HCT116 (cell line): ENCODE results near the gene RABGEF1. TPM values are rescaled to one million over a fixed set of nuclear protein-coding genes. Genes with fewer than 3 reads are reported as not detected.

Experiments
- ATAC-seq: fragments of 200-7000 bp; cut with Tn5 transposase; 2 replicates; pipeline ENCODE4 v1.9.1; 2020; ENCODE audit warnings: mild to moderate bottlenecking, moderate library complexity
- BruUV-seq: library from RNA; stranded (reverse); fragments of 400-500 nt; replicated peaks from 2 replicates; lab custom pipeline; 2021; lab: Mats Ljungman, UMichigan
- CTCF ChIA-PET: fragments of 300-600 bp; sonication (Branson Sonifier 250); formaldehyde crosslinking; loops from one replicate; lab custom pipeline; 2021; ENCODE audit warnings: antibody characterized with exemption; lab: Charles Lee
- POLR2A ChIA-PET: fragments of 300-600, 350-600 bp; sonication (Branson Sonifier 250); formaldehyde crosslinking; loops from one replicate; lab custom pipeline; 2021; ENCODE audit warnings: antibody characterized with exemption; lab: Charles Lee
- RAD21 ChIA-PET, 2 experiments: fragments of 300-600 bp; sonication (Branson Sonifier 250); formaldehyde crosslinking; loops; one replicate each; lab custom pipeline; 2023; ENCODE audit warnings: low total read pairs in 2 of 2; ENCODE audit not compliant: uncharacterized antibody in 2 of 2, unreplicated experiment in 2 of 2, low non-redundant PET in 1 of 2; lab: Charles Lee
- DNase-seq: peaks from one replicate; pipeline ENCODE4 v3.0.0-alpha.2; 2010; ENCODE audit warnings: low read depth, low spot score
- H2AFZ ChIP-seq: fragments of 200-600 bp; shearing (Covaris generic), sonication (generic); 2 replicates; pipeline ENCODE4 v1.6.1; 2017; ENCODE audit warnings: low read depth, mixed run types, mixed read lengths, antibody characterized with exemption, low read length; ENCODE audit not compliant: poor library complexity, severe bottlenecking
- H3K27ac ChIP-seq: 2 replicates; pipeline ENCODE4 v1.5.1; 2012; ENCODE audit warnings: low read depth, low read length
- H3K27me3 ChIP-seq: fragments of 200-600 bp; sonication (generic); 2 replicates; pipeline ENCODE4 v1.6.1; 2016; ENCODE audit warnings: mixed run types, low read length, mixed read lengths; ENCODE audit not compliant: insufficient read depth
- H3K36me3 ChIP-seq, 2 experiments: fragments of 200-500 bp in 1 of 2; fragments of 200-600 bp in 1 of 2; sonication (Bioruptor generic) in 1 of 2; sonication (generic) in 1 of 2; 2 replicates each; pipeline versions ENCODE4 v1.5.1 to v1.6.1; 2014 to 2016; ENCODE audit warnings: low read length in 2 of 2, inconsistent platforms in 1 of 2, mixed read lengths in 1 of 2, mixed run types in 1 of 2; ENCODE audit not compliant: insufficient read depth in 2 of 2, control insufficient read depth in 1 of 2
- H3K4me1 ChIP-seq, 2 experiments: fragments of 200-600 bp in 1 of 2; sonication (generic) in 1 of 2; 2 replicates each; pipeline versions ENCODE4 v1.5.1 to v1.6.1; 2012 to 2017; ENCODE audit warnings: low read length in 2 of 2, inconsistent platforms in 1 of 2, mild to moderate bottlenecking in 1 of 2, mixed read lengths in 1 of 2, mixed run types in 1 of 2, moderate library complexity in 1 of 2; ENCODE audit not compliant: insufficient read depth in 2 of 2, control insufficient read depth in 1 of 2
- H3K4me2 ChIP-seq: fragments of 200-600 bp; sonication (generic); 2 replicates; pipeline ENCODE4 v1.6.1; 2017; ENCODE audit warnings: mixed run types, low read length, mixed read lengths
- H3K4me3 ChIP-seq, 2 experiments: fragments of 200-600 bp in 1 of 2; sonication (generic) in 1 of 2; replicated peaks in 1 of 2; 2 replicates each; pipeline ENCODE4 v1.5.1; 2011 to 2016; ENCODE audit warnings: low read length in 2 of 2, control low read depth in 1 of 2, low read depth in 1 of 2, mild to moderate bottlenecking in 1 of 2, mixed read lengths in 1 of 2, mixed run types in 1 of 2
- H3K79me2 ChIP-seq: fragments of 200-600 bp; sonication (generic); 2 replicates; pipeline ENCODE4 v1.6.1; 2017; ENCODE audit warnings: mild to moderate bottlenecking, mixed run types, low read length, moderate library complexity, mixed read lengths; ENCODE audit not compliant: insufficient read depth
- H3K9ac ChIP-seq: fragments of 200-600 bp; sonication (generic); 2 replicates; pipeline ENCODE4 v1.6.1; 2016; ENCODE audit warnings: low read length, mixed read lengths
- H3K9me2 ChIP-seq: fragments of 200-600 bp; sonication (generic), shearing (Covaris generic); 2 replicates; pipeline ENCODE4 v1.6.1; 2017; ENCODE audit warnings: mixed run types, mild to moderate bottlenecking, moderate library complexity; ENCODE audit not compliant: insufficient read depth
- H3K9me3 ChIP-seq, 2 experiments: fragments of 200-500 bp in 1 of 2; fragments of 200-600 bp in 1 of 2; sonication (Bioruptor generic) in 1 of 2; sonication (generic) in 1 of 2; 2 replicates each; pipeline ENCODE4 v1.6.1; 2014 to 2017; ENCODE audit warnings: low read length in 2 of 2, mixed read lengths in 2 of 2, inconsistent platforms in 1 of 2, low read depth in 1 of 2, mild to moderate bottlenecking in 1 of 2, mixed run types in 1 of 2, moderate library complexity in 1 of 2; ENCODE audit not compliant: control insufficient read depth in 1 of 2, insufficient read depth in 1 of 2
- H4K20me1 ChIP-seq: fragments of 200-600 bp; sonication (generic), shearing (Covaris generic); 2 replicates; pipeline ENCODE4 v1.6.1; 2017; ENCODE audit warnings: mixed run types, mild to moderate bottlenecking, moderate library complexity; ENCODE audit not compliant: insufficient read depth
- CBX3 ChIP-seq: IDR thresholded peaks from 2 replicates; pipeline ENCODE4 v1.6.1; 2012; ENCODE audit warnings: low read depth
- CEBPB ChIP-seq: IDR thresholded peaks from 2 replicates; pipeline ENCODE4 v1.6.1; 2012; ENCODE audit warnings: low read depth
- EZH2 ChIP-seq: fragments of 200-600 bp; sonication (generic); IDR thresholded peaks from 2 replicates; pipeline ENCODE4 v1.6.1; 2017; ENCODE audit warnings: antibody characterized with exemption, mixed run types
- EZH2phosphoT487 ChIP-seq: fragments of 200-600 bp; IDR thresholded peaks from 2 replicates; pipeline ENCODE4 v1.6.1; 2018; ENCODE audit warnings: antibody characterized with exemption, borderline replicate concordance
- MAX ChIP-seq: IDR thresholded peaks from 2 replicates; pipeline ENCODE4 v1.6.1; 2012
- POLR2AphosphoS5 ChIP-seq: IDR thresholded peaks from 2 replicates; pipeline ENCODE4 v1.6.1; 2011; ENCODE audit warnings: mild to moderate bottlenecking, low read depth, low read length, moderate library complexity
- REST ChIP-seq: IDR thresholded peaks from 2 replicates; pipeline ENCODE4 v1.6.1; 2012; ENCODE audit warnings: low read depth
- SIN3A ChIP-seq: IDR thresholded peaks from 2 replicates; pipeline ENCODE4 v1.6.1; 2012; ENCODE audit warnings: low read depth
- SP1 ChIP-seq: IDR thresholded peaks from 2 replicates; pipeline ENCODE4 v1.6.1; 2012; ENCODE audit warnings: low read depth
- SRF ChIP-seq: IDR thresholded peaks from 2 replicates; pipeline ENCODE4 v1.6.1; 2012; ENCODE audit warnings: low read depth
- TCF7L2 ChIP-seq: IDR thresholded peaks from 2 replicates; pipeline ENCODE4 v1.7.0; 2011; ENCODE audit warnings: borderline replicate concordance, inconsistent platforms; ENCODE audit not compliant: insufficient read depth, insufficient read length; ENCODE audit errors: extremely low read depth
- YY1 ChIP-seq: IDR thresholded peaks from 2 replicates; pipeline ENCODE4 v1.6.1; 2011; ENCODE audit warnings: low read length, low read depth, moderate library complexity, mild to moderate bottlenecking; ENCODE audit not compliant: insufficient replicate concordance; ENCODE audit errors: extremely low read depth
- ZFX ChIP-seq: fragments of 450-650 bp; IDR thresholded peaks from 2 replicates; pipeline ENCODE4 v1.6.1; 2017
- intact Hi-C: fragments of 100-400 bp; cut with micrococcal nuclease; formaldehyde crosslinking; loops from 2 replicates; pipeline ENCODE4 v1.10.0; 2022
- total RNA-seq: library from RNA; stranded (reverse); gene quantifications from one replicate; pipeline ENCODE4 v1.2.1, GENCODE V29; 2021; ENCODE audit not compliant: unreplicated experiment
- TF ChIP-seq, protein P1 (sequence below), 3 experiments: fragments of 200-600 bp in 1 of 3; sonication (generic) in 1 of 3; IDR thresholded peaks in 2 of 3; conservative IDR thresholded peaks in 1 of 3; 2 replicates each; pipeline ENCODE4 v1.5.1; 2012 to 2017; ENCODE audit warnings: low read depth in 2 of 3, low read length in 2 of 3, antibody characterized with exemption in 1 of 3, borderline replicate concordance in 1 of 3, control low read depth in 1 of 3, mild to moderate bottlenecking in 1 of 3, mixed read lengths in 1 of 3, mixed run types in 1 of 3, moderate library complexity in 1 of 3; ENCODE audit not compliant: insufficient read depth in 1 of 3

RABGEF1 gene
- total RNA-seq, 1 experiment from 2014 or later: 22.9 TPM

- ChIA-PET RAD21 (no interaction called here), POLR2A (no interaction called here), CTCF (no interaction called here)
- Histone ChIP-seq H3K9me3 (no peaks in the 10 kb centered on the region), H3K4me1 (peaks cover 3 to 10% of the 10 kb centered on the region in 2 experiments; a peak in 3 of 4 replicates), H3K27me3 (no peaks in the 10 kb centered on the region), H3K4me3 (no peak overlapping the region), H3K36me3 (peaks cover 7 to 23% of the 10 kb centered on the region in 2 experiments; a peak in 3 of 4 replicates), H4K20me1 (no peaks in the 10 kb centered on the region; the same call in 1 of the 2 replicates), H3K79me2 (peaks cover 29% of the 10 kb centered on the region; the same call in 1 of the 2 replicates), H3K27ac (no peak overlapping the region), H2AFZ (no peak overlapping the region), H3K4me2 (no peak overlapping the region), H3K9ac (no peak overlapping the region), H3K9me2 (no peaks in the 10 kb centered on the region)
- no peak for ATAC-seq
- BruUV-seq: no TSS peak
- intact Hi-C loops: no loop called here
- no peak for DNase-seq
- no peak for TF ChIP-seq EZH2phosphoT487
- no peak for TF ChIP-seq EZH2
- TF ChIP-seq SP1: no peak
- no peak for TF ChIP-seq REST
- TF ChIP-seq, protein P1, sequence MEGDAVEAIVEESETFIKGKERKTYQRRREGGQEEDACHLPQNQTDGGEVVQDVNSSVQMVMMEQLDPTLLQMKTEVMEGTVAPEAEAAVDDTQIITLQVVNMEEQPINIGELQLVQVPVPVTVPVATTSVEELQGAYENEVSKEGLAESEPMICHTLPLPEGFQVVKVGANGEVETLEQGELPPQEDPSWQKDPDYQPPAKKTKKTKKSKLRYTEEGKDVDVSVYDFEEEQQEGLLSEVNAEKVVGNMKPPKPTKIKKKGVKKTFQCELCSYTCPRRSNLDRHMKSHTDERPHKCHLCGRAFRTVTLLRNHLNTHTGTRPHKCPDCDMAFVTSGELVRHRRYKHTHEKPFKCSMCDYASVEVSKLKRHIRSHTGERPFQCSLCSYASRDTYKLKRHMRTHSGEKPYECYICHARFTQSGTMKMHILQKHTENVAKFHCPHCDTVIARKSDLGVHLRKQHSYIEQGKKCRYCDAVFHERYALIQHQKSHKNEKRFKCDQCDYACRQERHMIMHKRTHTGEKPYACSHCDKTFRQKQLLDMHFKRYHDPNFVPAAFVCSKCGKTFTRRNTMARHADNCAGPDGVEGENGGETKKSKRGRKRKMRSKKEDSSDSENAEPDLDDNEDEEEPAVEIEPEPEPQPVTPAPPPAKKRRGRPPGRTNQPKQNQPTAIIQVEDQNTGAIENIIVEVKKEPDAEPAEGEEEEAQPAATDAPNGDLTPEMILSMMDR (IDR thresholded peaks at IDR 0.05 in 2 of 3, conservative IDR thresholded peaks at IDR 0.05 in 1 of 3; ENCODE audit: borderline replicate concordance in 1 of 3, insufficient read depth in 1 of 3, low read depth in 2 of 3, low read length in 2 of 3): no peak
- TF ChIP-seq CEBPB: no peak
- no peak for TF ChIP-seq SIN3A
- TF ChIP-seq YY1: no peak
- no peak for TF ChIP-seq MAX
- TF ChIP-seq POLR2AphosphoS5: no peak
- TF ChIP-seq SRF: no peak
- no peak for TF ChIP-seq ZFX
- no peak for TF ChIP-seq CBX3
- TF ChIP-seq TCF7L2: no peak
Measured at GRCh38 chr7:66778201-66778600, 37.7 kb downstream of the RABGEF1 start.
